WTC11 (cell line): ENCODE data around the gene SEC16A. TPM values are rescaled to one million over a fixed set of nuclear protein-coding genes. Genes with fewer than 3 reads are reported as not detected.

ENCODE experiments used
- ATAC-seq: fragments of 200-7000 bp; cut with Tn5 transposase; 2 replicates; pipeline ENCODE4 v1.10.0; 2021; ENCODE audit warnings: mild to moderate bottlenecking, moderate library complexity
- CTCF ChIA-PET: fragments of 300-600 bp; sonication (Branson Sonifier 250); formaldehyde crosslinking; loops from one replicate; lab custom pipeline; 2021; ENCODE audit warnings: antibody characterized with exemption; lab: Charles Lee
- POLR2A ChIA-PET: fragments of 350-600 bp; sonication (Branson Sonifier 250); formaldehyde crosslinking; loops from one replicate; lab custom pipeline; 2021; ENCODE audit warnings: antibody characterized with exemption; lab: Charles Lee
- DNase-seq: peaks from one replicate; pipeline ENCODE4 v3.0.0; 2021; ENCODE audit warnings: low spot score
- H3K27ac Mint-ChIP-seq: 2 replicates; pipeline ENCODE4 v1.8.0; 2021; ENCODE audit warnings: mixed read lengths
- H3K27me3 Mint-ChIP-seq: 2 replicates; pipeline ENCODE4 v1.8.0; 2021; ENCODE audit warnings: low read depth, mild to moderate bottlenecking, moderate library complexity, mixed read lengths
- H3K36me3 Mint-ChIP-seq: 2 replicates; pipeline ENCODE4 v1.8.0; 2021; ENCODE audit warnings: mixed read lengths
- H3K4me1 Mint-ChIP-seq: 2 replicates; pipeline ENCODE4 v1.8.0; 2022; ENCODE audit warnings: mixed read lengths
- H3K4me3 Mint-ChIP-seq: 2 replicates; pipeline ENCODE4 v1.8.0; 2021; ENCODE audit warnings: mild to moderate bottlenecking, moderate library complexity, mixed read lengths
- H3K9me3 Mint-ChIP-seq: 2 replicates; pipeline ENCODE4 v1.8.0; 2021; ENCODE audit warnings: mixed read lengths
- AR ChIP-seq: fragments of 250-450 bp; sonication (Bioruptor Pico); IDR thresholded peaks from 2 replicates; pipeline ENCODE4 v1.9.0; 2021; ENCODE audit warnings: mild to moderate bottlenecking
- ATF2 ChIP-seq: sonication (generic); formaldehyde crosslinking; IDR thresholded peaks from 2 replicates; pipeline ENCODE4 v1.8.1; 2022; ENCODE audit warnings: low read depth, missing genetic modification reagents, borderline replicate concordance
- EMX1 ChIP-seq: fragments of 250-450 bp; sonication (Bioruptor Pico); IDR thresholded peaks from 2 replicates; pipeline ENCODE4 v1.8.0; 2021; ENCODE audit warnings: mild to moderate bottlenecking
- ETV6 ChIP-seq: sonication (generic); formaldehyde crosslinking; IDR thresholded peaks from 2 replicates; pipeline ENCODE4 v1.8.1; 2022; ENCODE audit warnings: mild to moderate bottlenecking, missing genetic modification reagents
- GABPB1 ChIP-seq: sonication (generic); formaldehyde crosslinking; IDR thresholded peaks from 2 replicates; pipeline ENCODE4 v1.8.1; 2023; ENCODE audit warnings: mild to moderate bottlenecking, missing genetic modification reagents
- KAT7 ChIP-seq: sonication (generic); formaldehyde crosslinking; IDR thresholded peaks from 2 replicates; pipeline ENCODE4 v1.8.1; 2023; ENCODE audit warnings: missing genetic modification reagents, mild to moderate bottlenecking, borderline replicate concordance
- ZBTB43 ChIP-seq: sonication (generic); formaldehyde crosslinking; IDR thresholded peaks from 2 replicates; pipeline ENCODE4 v1.8.1; 2023; ENCODE audit warnings: mild to moderate bottlenecking, missing genetic modification reagents
- ZNF219 ChIP-seq: sonication (generic); formaldehyde crosslinking; IDR thresholded peaks from 2 replicates; pipeline ENCODE4 v1.8.0; 2023; ENCODE audit warnings: missing genetic modification reagents, mild to moderate bottlenecking, borderline replicate concordance
- ZNF263 ChIP-seq: sonication (generic); formaldehyde crosslinking; IDR thresholded peaks from 2 replicates; pipeline ENCODE4 v1.8.1; 2022; ENCODE audit warnings: low read depth, mild to moderate bottlenecking, moderate library complexity, missing genetic modification reagents
- ZSCAN18 ChIP-seq: fragments of 250-450 bp; sonication (Bioruptor Pico); IDR thresholded peaks from 2 replicates; pipeline ENCODE4 v2.1.2; 2022; ENCODE audit warnings: mild to moderate bottlenecking, moderate library complexity
- total RNA-seq: library from RNA; stranded (reverse); gene quantifications from 3 replicates; pipeline ENCODE4 v1.2.3, GENCODE V29; 2021

SEC16A gene
- total RNA-seq, 1 experiment from 2014 or later = 70.9 TPM

- no peak for TF ChIP-seq ZSCAN18 (CRISPR knock-in tag)
- no peak for TF ChIP-seq EMX1 (CRISPR knock-in tag)
- TF ChIP-seq ZBTB43 = no peak
- TF ChIP-seq ETV6 (CRISPR knock-in tag) = no peak
Observed at GRCh38 chr9:136499071-136499934, 16.5 kb upstream of the SEC16A start (continued).

GRCh38 chr9:136497916-136498695 is 15.3 kb upstream of the SEC16A start:
- no peak overlapping the region for H3K27ac Mint-ChIP-seq
- POLR2A ChIA-PET = no interaction called here

More at GRCh38 chr9:136497916-136498695, 15.3 kb upstream of the SEC16A start:
- H3K4me1 Mint-ChIP-seq = no peaks in the 10 kb centered on the region
- H3K4me3 Mint-ChIP-seq = no peak overlapping the region
- no peaks in the 10 kb centered on the region for H3K27me3 Mint-ChIP-seq
- no peak for TF ChIP-seq AR (CRISPR knock-in tag)
- no peak for TF ChIP-seq KAT7
- TF ChIP-seq ZNF263 (CRISPR knock-in tag) = no peak
- TF ChIP-seq ZNF219 (CRISPR knock-in tag) = no peak
- no peak for TF ChIP-seq GABPB1 (CRISPR knock-in tag)
- no peak for TF ChIP-seq ATF2
- TF ChIP-seq, all 79 proteins: peak for 0
- Mint-ChIP-seq H3K9me3 (no peaks in the 10 kb centered on the region), H3K36me3 (peaks cover 26% of the 10 kb centered on the region)
- CTCF ChIA-PET = no interaction called here
- no peak for DNase-seq
- ATAC-seq = no peak
